Activated CD4-positive, alpha-beta T cell treated with anti-CD3 and anti-CD28 coated beads for 4 hours (primary cell): ENCODE measurements around the gene FNIP2.
"Not testable (repeated sequence)": the region's sequence is repeated elsewhere in the genome, so short reads cannot be mapped to it uniquely, and the experiment has no call there.

Experiments
- DNase-seq, 2 donors: peaks; one replicate each; pipeline ENCODE4 v3.0.0-alpha.2; 2020

The FNIP2 gene

GRCh38 chr4:158927774-158928173 is 158.9 kb downstream of the FNIP2 start:
- DNase-seq = not testable (repeated sequence)

- no peak for DNase-seq
These were observed 161.3 kb downstream of the FNIP2 start for GRCh38 chr4:158929939-158930638.

GRCh38 chr4:158930639-158930972 is 161.8 kb downstream of the FNIP2 start:
- DNase-seq = no peak

- no peak for DNase-seq
These were observed 164.4 kb downstream of the FNIP2 start for GRCh38 chr4:158933236-158933635.

GRCh38 chr4:158934996-158935669 is 166.3 kb downstream of the FNIP2 start:
- DNase-seq = no peak

DNA sequence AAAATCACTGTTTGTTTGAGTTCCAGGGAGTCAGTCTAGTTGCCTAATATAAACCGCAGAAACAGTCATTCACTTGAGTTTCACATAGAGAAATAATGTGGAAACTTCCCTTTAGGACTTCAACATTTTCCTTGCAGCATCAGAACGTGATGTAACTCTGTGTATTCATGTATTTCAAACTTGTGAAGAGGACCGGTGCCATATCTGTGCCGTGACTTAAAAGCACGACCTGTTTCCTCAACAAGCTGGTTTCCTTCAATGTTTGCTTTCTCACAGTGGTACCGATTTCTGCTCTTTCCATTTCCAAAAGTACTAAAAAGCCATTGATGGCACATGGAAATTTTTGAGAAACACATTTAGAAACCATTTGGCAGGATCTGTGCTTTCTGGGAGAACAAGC is 167.4 kb downstream of the FNIP2 start:
- DNase-seq = no peak

DNA sequence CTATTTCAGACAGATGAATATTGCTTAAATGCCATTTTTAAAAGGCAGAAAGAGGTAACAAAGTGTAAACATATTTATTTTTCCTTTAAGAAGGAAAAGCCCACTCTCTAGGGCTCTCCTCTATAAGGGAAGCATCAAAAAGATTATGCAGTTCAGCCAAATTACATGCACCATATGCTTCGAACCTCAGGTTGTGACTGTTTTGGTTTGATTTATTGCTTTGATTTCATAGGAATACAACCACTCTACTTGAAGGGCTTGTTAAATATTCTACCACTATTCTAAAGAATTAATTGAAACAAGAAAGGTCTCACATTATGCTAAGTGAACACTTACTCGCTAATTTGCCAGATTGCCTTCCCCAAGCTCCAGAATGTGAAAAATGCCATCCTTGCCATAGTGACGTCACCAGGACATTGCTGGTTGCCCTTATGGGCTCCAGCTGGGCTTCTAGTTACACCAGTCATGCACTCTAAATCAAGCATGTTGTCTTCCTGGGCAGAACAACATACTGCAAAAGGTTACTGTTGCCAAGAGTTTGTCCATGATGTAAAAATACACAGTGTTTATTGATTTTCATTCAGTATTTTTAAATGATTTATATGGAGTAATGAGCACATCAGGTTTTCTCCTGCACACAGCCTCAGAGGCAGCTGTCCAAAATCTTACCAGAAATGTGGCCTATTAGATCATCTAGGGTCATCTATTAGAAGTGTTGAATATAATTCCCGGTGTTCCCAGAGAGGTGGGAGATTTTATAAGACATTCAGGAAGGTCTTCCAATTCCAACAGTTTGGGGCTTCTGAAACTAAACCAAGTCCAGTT is 169.6 kb downstream of the FNIP2 start:
- DNase-seq = no peak

GRCh38 chr4:158940271-158940670 is 171.4 kb downstream of the FNIP2 start:
- DNase-seq = no peak

GRCh38 chr4:158941321-158941720 is 172.5 kb downstream of the FNIP2 start:
- DNase-seq = no peak

DNA sequence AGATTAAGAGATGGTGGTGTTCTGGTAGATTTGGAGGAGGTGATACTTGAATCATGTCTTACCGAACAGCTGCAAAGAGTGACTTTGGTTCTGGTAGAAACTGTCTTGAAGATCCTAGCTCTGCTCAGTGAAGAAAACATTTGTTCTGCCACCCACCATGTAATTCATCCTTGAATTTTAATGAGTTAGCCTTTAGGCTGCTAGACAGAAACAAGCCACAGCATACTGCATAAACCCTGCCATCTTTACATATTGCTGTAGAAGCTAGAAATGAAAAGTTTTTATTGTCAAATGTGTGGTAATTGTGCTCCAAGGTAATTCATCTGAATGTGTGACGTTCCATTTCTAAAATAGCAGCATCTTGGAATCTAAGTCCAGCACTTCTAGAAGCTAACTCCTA is 173.1 kb downstream of the FNIP2 start:
- no peak for DNase-seq

DNA sequence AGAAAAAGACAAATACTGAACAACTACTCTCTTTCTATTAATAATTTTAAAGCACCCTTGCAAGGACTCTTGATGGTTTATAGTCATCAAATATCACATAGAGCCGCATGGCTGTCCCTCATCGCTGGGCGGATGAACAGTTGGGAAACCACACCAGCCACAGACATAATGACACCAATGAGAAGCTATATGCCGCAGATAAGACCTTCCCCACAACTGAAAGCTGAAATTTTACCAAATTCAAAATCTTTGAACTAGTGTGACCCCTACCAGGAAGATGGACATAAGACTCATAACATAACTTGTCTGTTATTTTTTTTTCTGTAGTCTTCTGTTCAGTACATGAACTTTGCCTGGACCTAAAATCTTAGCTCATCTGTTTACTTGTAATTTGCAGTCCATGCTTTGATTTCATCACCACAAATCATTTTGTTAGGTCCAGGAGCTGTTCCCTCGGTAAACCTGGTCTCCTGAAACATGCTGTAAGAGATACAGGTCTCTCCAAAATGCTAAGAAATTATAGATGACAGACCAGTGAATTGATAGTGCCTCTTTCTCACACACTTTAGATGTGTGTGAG is 176.8 kb downstream of the FNIP2 start:
- no peak for DNase-seq

DNA sequence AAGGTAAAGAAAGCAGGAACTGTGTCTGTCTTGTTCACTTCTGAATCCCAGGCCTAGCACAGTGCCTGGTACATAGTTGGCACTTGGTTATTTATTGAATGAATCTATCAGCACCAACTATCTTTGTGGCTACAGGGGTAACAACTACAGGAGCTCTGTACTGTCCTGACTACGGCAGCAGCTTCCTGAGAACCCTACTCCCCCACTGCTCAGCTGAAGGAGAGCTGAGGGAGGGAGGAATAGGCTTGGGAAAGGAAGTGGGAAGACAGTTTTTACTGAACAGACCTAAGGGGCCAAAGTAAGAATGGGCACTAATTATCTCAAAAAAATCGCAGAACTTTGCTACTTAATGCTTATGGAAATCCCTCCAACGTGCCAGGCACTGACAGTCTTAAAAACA is 178.0 kb downstream of the FNIP2 start:
- no peak for DNase-seq

- DNase-seq = no peak
These were observed 179.2 kb downstream of the FNIP2 start for GRCh38 chr4:158948071-158948470.

GRCh38 chr4:158949099-158949498 is 180.3 kb downstream of the FNIP2 start:
- DNase-seq = no peak

DNA sequence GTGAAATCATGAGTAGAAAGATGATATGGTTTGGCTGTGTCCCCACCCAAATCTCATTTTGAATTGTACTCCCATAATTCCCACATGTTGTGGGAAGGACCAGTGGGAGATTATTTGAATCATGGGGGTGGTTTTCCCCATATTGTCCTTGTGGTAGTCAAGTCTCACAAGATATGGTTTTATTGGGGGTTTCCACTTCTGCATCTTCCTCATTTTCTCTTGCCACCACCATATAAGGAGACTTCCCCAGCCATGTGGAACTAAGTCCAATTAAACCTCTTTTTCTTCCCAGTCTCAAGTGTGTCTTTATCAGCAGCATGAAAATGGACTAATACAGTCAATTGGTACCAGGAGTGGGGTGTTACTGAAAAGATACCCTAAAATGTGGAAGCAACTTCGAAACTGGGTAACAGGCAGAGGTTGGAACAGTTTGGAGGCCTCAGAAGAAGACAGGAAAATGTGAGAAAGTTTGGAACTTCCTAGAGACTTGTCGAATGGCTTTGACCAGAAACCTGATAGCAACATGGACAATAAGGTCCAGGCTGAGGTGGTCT is 183.5 kb downstream of the FNIP2 start:
- DNase-seq = not testable (repeated sequence)

DNA sequence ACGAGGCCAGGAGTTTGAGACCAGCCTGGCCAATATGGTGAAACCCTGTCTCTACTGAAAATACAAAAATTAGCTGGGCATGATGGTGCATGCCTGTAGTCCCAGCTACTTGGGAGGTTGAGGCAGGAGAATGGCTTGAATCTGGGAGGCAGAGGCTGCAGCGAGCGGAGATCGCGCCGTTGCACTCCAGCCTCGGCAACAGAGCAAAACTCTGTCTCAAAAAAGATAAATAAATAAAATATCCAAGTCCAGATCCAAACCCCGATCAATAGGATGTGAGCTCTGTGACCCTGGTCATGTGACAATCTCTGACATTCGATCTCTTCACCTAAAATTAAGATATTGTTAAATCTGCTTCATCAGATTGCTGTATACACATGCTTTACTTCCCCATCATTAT is 187.5 kb downstream of the FNIP2 start:
- not testable (repeated sequence) for DNase-seq

- DNase-seq = not testable (repeated sequence)
These were observed 188.1 kb downstream of the FNIP2 start for GRCh38 chr4:158956918-158957317.
